ENCODE results near the gene CACNB2. TPM values are rescaled to one million over a fixed set of nuclear protein-coding genes. Genes with fewer than 3 reads are reported as not detected.

The CACNB2 gene
- total RNA-seq, 1 donor from 2014 or later: 0.43 TPM

DNA sequence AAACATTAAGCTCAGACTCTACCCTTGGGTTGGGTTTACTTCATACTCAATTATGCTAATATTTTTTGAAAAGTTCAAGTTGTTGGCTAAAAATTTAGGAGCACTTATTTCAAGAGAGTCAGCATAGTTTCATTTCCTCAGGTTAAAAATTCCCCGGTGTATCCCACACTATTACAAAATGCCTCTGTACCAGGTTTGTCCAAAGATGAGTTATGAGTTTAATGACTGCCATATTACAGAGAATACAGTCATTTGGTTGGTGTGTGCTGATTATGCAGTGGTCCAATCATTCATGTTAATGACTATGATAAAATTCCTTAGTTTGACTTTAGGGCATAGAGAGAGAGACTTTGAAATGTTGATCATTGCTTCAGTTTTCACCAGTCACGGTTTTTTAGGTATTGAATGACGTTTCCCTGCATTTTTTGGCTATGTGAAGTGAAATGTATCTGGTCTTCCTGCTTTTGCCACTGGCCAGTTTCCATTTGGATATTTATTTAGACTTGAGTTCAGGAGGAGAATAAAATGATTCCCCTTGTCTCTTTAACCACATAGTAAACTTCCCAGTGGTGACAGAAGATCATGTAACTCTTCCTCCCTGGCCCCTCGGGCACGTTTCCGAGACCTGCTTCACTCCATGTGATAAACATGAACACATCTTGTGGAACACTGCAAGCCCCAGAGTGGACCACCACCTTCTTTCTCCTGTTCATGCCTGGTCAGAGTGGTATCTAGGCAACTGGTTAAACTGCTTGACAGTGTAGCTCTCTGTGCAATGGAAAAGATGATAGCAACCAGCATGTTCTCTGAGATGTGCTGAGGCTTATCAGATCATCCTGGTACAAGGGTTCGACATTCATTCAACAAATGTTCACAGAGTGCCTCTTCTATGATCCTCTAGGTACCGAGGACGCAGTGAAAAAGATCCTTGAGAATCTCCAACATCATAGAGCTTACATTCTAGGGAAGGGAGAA, 153.6 kb downstream of the CACNB2 start:
- Mint-ChIP-seq H3K27me3 (ENCODE audit: unreplicated experiment) (peaks cover 4% of the 10 kb centered on the region), H3K4me3 (ENCODE audit: unreplicated experiment) (no peak overlapping the region), H3K36me3 (ENCODE audit: unreplicated experiment) (no peaks in the 10 kb centered on the region), H3K9me3 (ENCODE audit: unreplicated experiment) (no peaks in the 10 kb centered on the region), H3K4me1 (ENCODE audit: unreplicated experiment) (no peaks in the 10 kb centered on the region), H3K27ac (ENCODE audit: unreplicated experiment) (no peak overlapping the region)
- no peak for DNase-seq (ENCODE audit: extremely low spot score, unreplicated experiment)
- no peak for TF ChIP-seq CTCF (IDR thresholded peaks at IDR 0.05)

- Mint-ChIP-seq H3K36me3 (ENCODE audit: unreplicated experiment) (no peaks in the 10 kb centered on the region), H3K9me3 (ENCODE audit: unreplicated experiment) (no peaks in the 10 kb centered on the region), H3K27ac (ENCODE audit: unreplicated experiment) (no peak overlapping the region), H3K27me3 (ENCODE audit: unreplicated experiment) (peaks cover 4% of the 10 kb centered on the region), H3K4me3 (ENCODE audit: unreplicated experiment) (no peak overlapping the region), H3K4me1 (ENCODE audit: unreplicated experiment) (no peaks in the 10 kb centered on the region)
- no peak for DNase-seq (ENCODE audit: extremely low spot score, unreplicated experiment)
- TF ChIP-seq CTCF (IDR thresholded peaks at IDR 0.05): no peak
Measured at GRCh38 chr10:18294633-18295032, 154.4 kb downstream of the CACNB2 start.

GRCh38 chr10:18297659-18298058, 157.4 kb downstream of the CACNB2 start:
- Mint-ChIP-seq H3K36me3 (ENCODE audit: unreplicated experiment) (no peaks in the 10 kb centered on the region), H3K4me3 (ENCODE audit: unreplicated experiment) (no peak overlapping the region), H3K27me3 (ENCODE audit: unreplicated experiment) (peaks cover 4% of the 10 kb centered on the region), H3K27ac (ENCODE audit: unreplicated experiment) (no peak overlapping the region), H3K9me3 (ENCODE audit: unreplicated experiment) (no peaks in the 10 kb centered on the region), H3K4me1 (ENCODE audit: unreplicated experiment) (no peaks in the 10 kb centered on the region)
- TF ChIP-seq CTCF (IDR thresholded peaks at IDR 0.05): no peak
- no peak for DNase-seq (ENCODE audit: extremely low spot score, unreplicated experiment)

GRCh38 chr10:18298256-18298655, 158.0 kb downstream of the CACNB2 start:
- H3K27ac Mint-ChIP-seq (ENCODE audit: unreplicated experiment): no peak overlapping the region
- no peaks in the 10 kb centered on the region for H3K4me1 Mint-ChIP-seq (ENCODE audit: unreplicated experiment)
- DNase-seq (ENCODE audit: extremely low spot score, unreplicated experiment): no peak
- H3K27me3 Mint-ChIP-seq (ENCODE audit: unreplicated experiment): peaks cover 4% of the 10 kb centered on the region
- H3K36me3 Mint-ChIP-seq (ENCODE audit: unreplicated experiment): no peaks in the 10 kb centered on the region
- no peak overlapping the region for H3K4me3 Mint-ChIP-seq (ENCODE audit: unreplicated experiment)
- no peaks in the 10 kb centered on the region for H3K9me3 Mint-ChIP-seq (ENCODE audit: unreplicated experiment)
- TF ChIP-seq CTCF (IDR thresholded peaks at IDR 0.05): no peak
